Naive thymus-derived CD4-positive, alpha-beta T cell (primary cell): ENCODE measurements around the gene ATF2. TPM values are rescaled to one million over a fixed set of nuclear protein-coding genes. Genes with fewer than 3 reads are reported as not detected.

Experiments
- ATAC-seq: fragments of 150-1000 bp; cut with Tn5 transposase; 2 replicates; pipeline ENCODE4 v1.10.0; 2021; ENCODE audit warnings: mild to moderate bottlenecking, moderate library complexity
- CTCF ChIA-PET: fragments of 350-600 bp; sonication (Branson Sonifier 250); formaldehyde crosslinking; loops from one replicate; lab custom pipeline; 2021; ENCODE audit warnings: antibody characterized with exemption; lab: Charles Lee
- POLR2A ChIA-PET: fragments of 350-600 bp; sonication (Branson Sonifier 250); formaldehyde crosslinking; loops from one replicate; lab custom pipeline; 2021; ENCODE audit warnings: antibody characterized with exemption, inconsistent platforms; lab: Charles Lee
- DNase-seq, 9 donors: peaks; one replicate each; pipeline versions ENCODE4 v3.0.0 to v3.0.0-alpha.2; 2020 to 2022; ENCODE audit warnings: mixed read lengths in 1 of 9
- H3K27ac ChIP-seq: one replicate; pipeline ENCODE4 v1.7.0; 2013; ENCODE audit warnings: mild to moderate bottlenecking, low read depth, low read length, moderate library complexity
- H3K27me3 ChIP-seq, 2 donors: one replicate each; pipeline ENCODE4 v1.7.0; 2013; ENCODE audit warnings: low read length in 2 of 2, mild to moderate bottlenecking in 2 of 2, moderate library complexity in 2 of 2; ENCODE audit not compliant: control insufficient read depth in 2 of 2, insufficient read depth in 2 of 2
- H3K36me3 ChIP-seq, 3 experiments: 1 replicate in 2 of 3; 2 replicates in 1 of 3; pipeline ENCODE4 v1.7.0; 2013; ENCODE audit warnings: low read length in 3 of 3, mild to moderate bottlenecking in 3 of 3, moderate library complexity in 1 of 3; ENCODE audit not compliant: insufficient read depth in 3 of 3, control insufficient read depth in 2 of 3
- H3K4me1 ChIP-seq, 2 donors: one replicate each; pipeline ENCODE4 v1.7.0; 2013; ENCODE audit warnings: low read length in 2 of 2, mild to moderate bottlenecking in 2 of 2, moderate library complexity in 1 of 2; ENCODE audit not compliant: control insufficient read depth in 2 of 2, insufficient read depth in 2 of 2
- H3K4me3 ChIP-seq: 2 replicates; pipeline ENCODE4 v1.7.0; 2013; ENCODE audit warnings: mild to moderate bottlenecking, low read length
- H3K9me3 ChIP-seq, 3 experiments: 1 replicate in 2 of 3; 2 replicates in 1 of 3; pipeline ENCODE4 v1.7.0; 2013; ENCODE audit warnings: low read length in 3 of 3; ENCODE audit not compliant: control insufficient read depth in 2 of 3
- H3K27ac Mint-ChIP-seq, 9 donors: one replicate each; pipeline ENCODE4 v1.8.0; 2020 to 2022; ENCODE audit warnings: mixed read lengths in 9 of 9, mild to moderate bottlenecking in 8 of 9, moderate library complexity in 5 of 9, inconsistent platforms in 2 of 9
- H3K27me3 Mint-ChIP-seq, 5 donors: one replicate each; pipeline ENCODE4 v1.8.0; 2021 to 2022; ENCODE audit warnings: mixed read lengths in 5 of 5, mild to moderate bottlenecking in 1 of 5
- H3K36me3 Mint-ChIP-seq, 5 donors: one replicate each; pipeline ENCODE4 v1.8.0; 2020 to 2022; ENCODE audit warnings: mixed read lengths in 5 of 5, mild to moderate bottlenecking in 3 of 5, inconsistent platforms in 1 of 5
- H3K4me1 Mint-ChIP-seq, 7 donors: one replicate each; pipeline ENCODE4 v1.8.0; 2020 to 2022; ENCODE audit warnings: mixed read lengths in 7 of 7, mild to moderate bottlenecking in 3 of 7, inconsistent platforms in 1 of 7
- H3K4me3 Mint-ChIP-seq, 10 donors: one replicate each; pipeline ENCODE4 v1.8.0; 2020 to 2022; ENCODE audit warnings: mild to moderate bottlenecking in 10 of 10, mixed read lengths in 10 of 10, moderate library complexity in 6 of 10, inconsistent platforms in 2 of 10
- H3K9me3 Mint-ChIP-seq, 11 donors: one replicate each; pipeline ENCODE4 v1.8.0; 2020 to 2022; ENCODE audit warnings: mixed read lengths in 11 of 11, mild to moderate bottlenecking in 4 of 11, inconsistent platforms in 1 of 11, moderate library complexity in 1 of 11
- intact Hi-C, 2 donors: fragments of 100-400 bp; cut with micrococcal nuclease; formaldehyde crosslinking; loops; one replicate each; pipeline ENCODE4 v1.15.1; 2023
- polyA plus RNA-seq, 2 donors: library from polyadenylated mRNA; unstranded; fragments of 300-500 nt; fragmentation: Illumina TruSeq; gene quantifications; one replicate each; pipeline ENCODE4 v1.2.3, GENCODE V29; 2021
- total RNA-seq, 6 experiments: library from RNA in 5 of 6; stranded (reverse) in 5 of 6; gene quantifications; 1 replicate in 5 of 6; 2 replicates in 1 of 6; pipeline ENCODE4 v1.2.3 and lab custom pipeline; 2021 to 2026

Gene ATF2
- total and polyA plus RNA-seq, 7 experiments from 2014 or later, result 29.6 to 67.2 (median 58.7) TPM

DNA sequence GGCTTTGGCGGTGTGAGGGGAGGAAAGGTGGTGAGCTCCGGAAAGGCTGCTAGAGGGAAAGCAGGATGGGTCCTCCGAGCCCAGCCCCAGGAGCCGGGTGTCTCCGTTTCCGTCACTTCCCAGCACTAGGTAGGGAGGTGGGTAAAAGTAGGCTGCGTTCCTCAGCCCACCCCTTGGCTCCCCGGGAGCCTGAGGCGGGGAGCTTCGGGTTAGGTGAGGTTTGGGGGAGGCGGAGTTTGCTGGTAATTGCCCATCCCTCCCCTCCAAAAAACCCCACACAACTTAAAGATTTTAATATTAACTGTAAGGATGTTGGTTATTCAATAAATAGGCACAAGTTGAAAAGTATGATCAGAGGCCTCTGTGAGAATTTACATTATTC, 552 bp upstream of the ATF2 start:
- ChIA-PET CTCF (interaction anchor here (0.7 to 1.3 kb wide), 3 partner anchors 12 to 501 kb away, joined by 3 to 4 read pairs (median 3); no protein-coding TSS in a partner anchor), POLR2A (interaction anchor here (0.9 to 2.1 kb wide), 3 partner anchors 10 to 575 kb away, joined by 3 to 20 read pairs (median 8); partner anchors contain the start of gene ATP5MC3)
- Histone ChIP-seq H3K27me3 (no peaks in the 10 kb centered on the region), H3K27ac (peak overlapping the region; percentile 91), H3K4me1 (peaks cover 13 to 20% of the 10 kb centered on the region in 2 donors), H3K9me3 (no peaks in the 10 kb centered on the region), H3K36me3 (peaks cover 0 to 6% (median 0%) of the 10 kb centered on the region in 3 experiments), H3K4me3 (peak overlapping the region; percentile 91)
- intact Hi-C loops, result loop anchor here (1.0 to 10.0 kb wide), 21 partner anchors 13 to 1811 kb away; partner anchors contain the start of genes ATP5MC3 (in 2 of the 2), LNPK (in 2 of the 2), SCRN3 (in 2 of the 2) and WIPF1 (in 2 of the 2)
- H3K27ac Mint-ChIP-seq, result peak overlapping the region; percentile 94 to 100 (median 99)
- peak overlapping the region; percentile 93 to 100 (median 98) for H3K4me3 Mint-ChIP-seq
- H3K4me1 Mint-ChIP-seq, result peaks cover 21 to 74% (median 58%) of the 10 kb centered on the region in 7 donors
- peaks cover 0 to 12% (median 7%) of the 10 kb centered on the region in 5 donors for H3K36me3 Mint-ChIP-seq
- H3K9me3 Mint-ChIP-seq, result no peaks in the 10 kb centered on the region
- DNase-seq (no peak), ATAC-seq (peak; percentile 28)
- H3K27me3 Mint-ChIP-seq, result no peaks in the 10 kb centered on the region

DNA sequence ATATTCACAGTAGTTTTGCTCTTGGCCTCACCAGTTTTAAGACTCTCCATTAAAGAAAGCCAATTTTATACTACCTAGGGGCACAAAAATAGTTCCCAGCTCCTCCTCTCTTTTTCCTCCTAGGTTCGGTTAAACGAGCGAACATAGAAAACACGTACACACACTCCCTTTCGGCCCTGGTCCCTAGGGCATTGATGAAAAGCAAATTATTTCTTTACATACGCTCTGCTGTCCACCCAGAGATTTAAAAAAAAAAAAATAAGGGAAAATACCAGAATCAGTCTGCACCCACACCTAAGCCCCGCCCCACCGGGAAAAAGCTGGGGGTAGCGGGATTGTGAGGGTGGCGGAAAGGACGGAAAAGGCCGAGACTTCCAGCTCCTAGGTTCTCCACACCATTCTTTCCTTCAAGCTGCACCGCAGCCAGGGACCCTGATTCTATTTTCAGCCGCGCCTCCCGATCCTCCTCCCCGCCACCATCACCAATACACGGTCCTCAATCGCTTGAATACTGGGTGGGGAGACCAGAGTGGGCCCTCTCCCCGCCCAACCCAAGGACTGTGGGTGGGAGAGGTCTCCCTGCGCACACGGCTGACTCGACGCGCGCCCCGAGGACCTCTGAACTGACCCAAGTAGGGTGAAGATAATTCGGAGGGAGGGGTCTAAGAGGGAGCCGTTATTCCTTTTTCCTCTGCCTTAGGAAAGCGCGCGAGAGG, 769 bp downstream of the ATF2 start:
- peaks cover 0 to 6% (median 0%) of the 10 kb centered on the region in 3 experiments for H3K36me3 ChIP-seq
- ChIA-PET CTCF (no interaction called here), POLR2A (interaction anchor here (1.1 kb wide), 1 partner anchor 29 kb away, joined by 3 read pairs; no protein-coding TSS in a partner anchor)
- no peaks in the 10 kb centered on the region for H3K9me3 ChIP-seq
- intact Hi-C loops, result loop anchor here (5.0 to 10.0 kb wide), 10 partner anchors 55 to 1810 kb away; partner anchors contain the start of genes SCRN3 (in 2 of the 2), MTX2 (in 1 of the 2) and WIPF1 (in 1 of the 2)
- no peak for ATAC-seq
- H3K27ac ChIP-seq, result peak overlapping the region; percentile 91
- Mint-ChIP-seq H3K4me3 (peak overlapping the region; percentile 93 to 100 (median 98)), H3K27me3 (no peaks in the 10 kb centered on the region), H3K4me1 (peaks cover 21 to 75% (median 57%) of the 10 kb centered on the region in 7 donors), H3K27ac (peak overlapping the region; percentile 94 to 100 (median 99)), H3K9me3 (no peaks in the 10 kb centered on the region), H3K36me3 (peaks cover 0 to 10% (median 5%) of the 10 kb centered on the region in 5 donors)
- H3K4me1 ChIP-seq, result peaks cover 13 to 20% of the 10 kb centered on the region in 2 donors
- DNase-seq, result peak in 2 of 9 donors; percentile 10 to 39
- H3K27me3 ChIP-seq, result no peaks in the 10 kb centered on the region
- peak overlapping the region; percentile 91 for H3K4me3 ChIP-seq

DNA sequence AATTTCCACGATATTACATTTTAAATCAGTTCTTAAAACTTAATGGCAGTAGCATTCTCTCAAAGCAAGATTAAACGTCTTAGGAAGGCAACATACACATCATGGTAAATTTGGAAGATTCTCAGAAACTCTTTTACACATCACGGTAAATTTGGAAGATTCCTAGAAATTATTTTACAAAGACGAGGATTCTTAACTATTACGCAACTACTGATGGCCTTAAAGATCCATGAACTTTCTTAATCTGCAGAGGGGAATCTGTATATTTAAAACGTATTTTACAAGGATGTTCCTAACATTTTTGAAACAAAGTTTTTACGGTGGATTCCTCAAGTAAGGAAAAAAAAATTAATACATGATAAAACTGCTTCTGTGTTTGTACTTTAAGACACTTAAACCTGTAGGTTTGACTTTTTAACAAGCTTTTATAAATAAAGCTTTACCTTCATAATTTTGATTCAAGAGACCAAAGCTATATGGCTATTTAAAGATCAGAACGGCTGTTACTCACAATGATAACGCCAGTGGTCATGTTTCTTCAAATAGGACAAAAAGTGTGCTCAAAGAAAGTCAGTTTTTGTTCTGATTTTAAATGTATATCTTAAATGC, 1.7 kb downstream of the ATF2 start:
- peaks cover 21 to 81% (median 66%) of the 10 kb centered on the region in 7 donors for H3K4me1 Mint-ChIP-seq
- CTCF ChIA-PET, result no interaction called here
- DNase-seq, result no peak
- Histone ChIP-seq H3K27me3 (no peaks in the 10 kb centered on the region), H3K9me3 (no peaks in the 10 kb centered on the region), H3K4me3 (no peak overlapping the region), H3K36me3 (peaks cover 0 to 6% (median 0%) of the 10 kb centered on the region in 3 experiments), H3K27ac (peak overlapping the region; percentile 91), H3K4me1 (peaks cover 13 to 20% of the 10 kb centered on the region in 2 donors)
- H3K27ac Mint-ChIP-seq, result peak overlapping the region in 3 of 9 donors; percentile 8 to 97 (median 48)
- no peaks in the 10 kb centered on the region for H3K27me3 Mint-ChIP-seq
- POLR2A ChIA-PET, result interaction anchor here (0.6 to 0.7 kb wide), 2 partner anchors 444 to 1626 kb away, joined by 3 read pairs; no protein-coding TSS in a partner anchor
- peaks cover 0 to 11% (median 5%) of the 10 kb centered on the region in 5 donors for H3K36me3 Mint-ChIP-seq
- ATAC-seq, result no peak
- H3K4me3 Mint-ChIP-seq, result peak overlapping the region; percentile 66 to 100 (median 96)
- intact Hi-C loops, result loop anchor here (5.0 to 10.0 kb wide), 10 partner anchors 54 to 1809 kb away; partner anchors contain the start of genes SCRN3 (in 2 of the 2), MTX2 (in 1 of the 2) and WIPF1 (in 1 of the 2)
- no peaks in the 10 kb centered on the region for H3K9me3 Mint-ChIP-seq

DNA sequence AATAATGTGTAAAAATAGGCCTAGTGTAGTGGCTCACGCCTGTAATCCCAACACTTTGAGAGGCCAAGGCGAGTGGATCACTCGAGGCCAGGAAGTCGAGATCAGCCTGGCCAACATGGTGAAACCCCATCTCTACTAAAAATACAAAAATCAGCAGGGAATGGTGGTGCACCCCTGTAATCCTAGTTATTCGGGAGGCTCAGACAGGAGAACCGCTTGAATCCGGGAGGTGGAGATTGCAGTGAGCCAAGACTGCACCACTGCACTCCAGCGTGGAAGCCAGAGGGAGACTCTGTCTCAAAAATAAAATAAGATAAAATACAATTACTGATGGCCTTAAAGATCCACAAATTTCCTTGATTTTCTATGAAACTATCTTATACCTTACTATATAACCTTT, 3.8 kb downstream of the ATF2 start:
- no peaks in the 10 kb centered on the region for H3K9me3 ChIP-seq
- no peak overlapping the region for H3K27ac ChIP-seq
- ATAC-seq (no peak), DNase-seq (no peak)
- peaks cover 13 to 20% of the 10 kb centered on the region in 2 donors for H3K4me1 ChIP-seq
- peaks cover 0 to 6% (median 0%) of the 10 kb centered on the region in 3 experiments for H3K36me3 ChIP-seq
- no peaks in the 10 kb centered on the region for H3K9me3 Mint-ChIP-seq
- peaks cover 0 to 11% (median 5%) of the 10 kb centered on the region in 5 donors for H3K36me3 Mint-ChIP-seq
- CTCF ChIA-PET, result no interaction called here
- peak overlapping the region in 2 of 9 donors; percentile 14 to 29 for H3K27ac Mint-ChIP-seq
- POLR2A ChIA-PET, result no interaction called here
- H3K4me3 Mint-ChIP-seq, result no peak overlapping the region
- H3K4me3 ChIP-seq, result no peak overlapping the region
- H3K27me3 ChIP-seq, result no peaks in the 10 kb centered on the region
- intact Hi-C loops, result loop anchor here (10.0 kb wide), 3 partner anchors 259 to 1101 kb away; partner anchors contain the start of genes MTX2 (in 1 of the 2) and WIPF1 (in 1 of the 2)
- H3K4me1 Mint-ChIP-seq, result peaks cover 23 to 79% (median 64%) of the 10 kb centered on the region in 7 donors
- H3K27me3 Mint-ChIP-seq, result no peaks in the 10 kb centered on the region

DNA sequence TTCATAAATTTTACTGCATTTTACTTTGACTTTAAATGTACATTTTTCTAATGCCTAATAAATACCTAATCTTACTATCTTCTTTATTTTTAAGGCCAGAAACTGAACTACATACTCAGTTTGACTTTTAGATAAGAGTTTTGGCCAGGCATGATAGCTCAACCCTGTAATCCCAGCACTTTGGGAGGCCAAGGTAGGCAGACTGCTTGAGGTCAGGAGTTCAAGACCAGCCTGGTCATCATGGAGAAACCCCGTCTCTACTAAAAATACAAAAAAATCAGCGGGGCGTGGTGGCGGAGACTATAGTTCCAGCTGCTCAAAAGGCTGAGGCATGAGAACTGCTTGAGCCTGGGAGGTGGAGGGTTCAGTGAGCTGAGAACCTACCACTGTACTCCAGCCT, 9.1 kb downstream of the ATF2 start:
- Mint-ChIP-seq H3K27ac (no peak overlapping the region), H3K36me3 (peaks cover 0 to 14% (median 9%) of the 10 kb centered on the region in 5 donors), H3K9me3 (no peaks in the 10 kb centered on the region), H3K4me3 (no peak overlapping the region), H3K27me3 (no peaks in the 10 kb centered on the region), H3K4me1 (peaks cover 15 to 69% (median 59%) of the 10 kb centered on the region in 7 donors)
- intact Hi-C loops, result no loop called here
- Histone ChIP-seq H3K4me3 (no peak overlapping the region), H3K9me3 (no peaks in the 10 kb centered on the region), H3K4me1 (no peaks in the 10 kb centered on the region), H3K27me3 (no peaks in the 10 kb centered on the region), H3K27ac (no peak overlapping the region), H3K36me3 (no peaks in the 10 kb centered on the region)
- CTCF ChIA-PET, result no interaction called here
- DNase-seq (no peak), ATAC-seq (no peak)
- POLR2A ChIA-PET, result interaction anchor here (1.0 kb wide), 1 partner anchor 19 kb away, joined by 3 read pairs; no protein-coding TSS in a partner anchor

DNA sequence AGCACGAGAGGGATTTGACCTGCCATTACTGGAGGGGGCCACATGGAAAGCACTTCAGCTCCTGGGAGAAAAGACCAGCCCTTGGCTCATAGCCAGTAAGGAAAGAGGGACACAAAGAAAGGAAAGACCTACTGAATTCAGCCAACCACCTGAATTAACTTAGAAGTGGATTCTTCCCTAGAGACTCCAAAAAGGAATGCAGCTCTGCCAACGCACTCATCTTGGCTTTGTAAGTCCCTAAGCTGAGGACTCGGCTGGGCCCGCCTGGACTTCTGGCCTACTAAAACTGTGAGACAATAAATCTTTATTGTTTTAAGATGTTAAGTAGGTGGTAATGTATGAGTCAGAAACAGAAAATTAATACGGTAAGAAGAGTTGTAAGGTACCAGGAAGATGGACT, 11.5 kb downstream of the ATF2 start:
- no peak overlapping the region for H3K4me3 ChIP-seq
- DNase-seq (no peak), ATAC-seq (no peak)
- peaks cover 24 to 71% (median 62%) of the 10 kb centered on the region in 7 donors for H3K4me1 Mint-ChIP-seq
- POLR2A ChIA-PET, result no interaction called here
- intact Hi-C loops, result no loop called here
- peaks cover 4 to 5% of the 10 kb centered on the region in 2 donors for H3K4me1 ChIP-seq
- CTCF ChIA-PET, result no interaction called here
- H3K9me3 Mint-ChIP-seq, result no peaks in the 10 kb centered on the region
- H3K36me3 Mint-ChIP-seq, result peaks cover 0 to 14% (median 5%) of the 10 kb centered on the region in 5 donors
- H3K27me3 ChIP-seq, result no peaks in the 10 kb centered on the region
- H3K4me3 Mint-ChIP-seq, result no peak overlapping the region
- H3K27me3 Mint-ChIP-seq, result no peaks in the 10 kb centered on the region
- H3K27ac Mint-ChIP-seq, result no peak overlapping the region
- H3K36me3 ChIP-seq, result no peaks in the 10 kb centered on the region
- no peaks in the 10 kb centered on the region for H3K9me3 ChIP-seq
- H3K27ac ChIP-seq, result no peak overlapping the region
